ENCODE results near the gene LRP8. TPM values are rescaled to one million over a fixed set of nuclear protein-coding genes. Genes with fewer than 3 reads are reported as not detected.
"Not testable (repeated sequence)": the region's sequence is repeated elsewhere in the genome, so short reads cannot be mapped to it uniquely, and the experiment has no call there.

The LRP8 gene
- total RNA-seq, 1 donor from 2014 or later = 4.4 TPM

DNA sequence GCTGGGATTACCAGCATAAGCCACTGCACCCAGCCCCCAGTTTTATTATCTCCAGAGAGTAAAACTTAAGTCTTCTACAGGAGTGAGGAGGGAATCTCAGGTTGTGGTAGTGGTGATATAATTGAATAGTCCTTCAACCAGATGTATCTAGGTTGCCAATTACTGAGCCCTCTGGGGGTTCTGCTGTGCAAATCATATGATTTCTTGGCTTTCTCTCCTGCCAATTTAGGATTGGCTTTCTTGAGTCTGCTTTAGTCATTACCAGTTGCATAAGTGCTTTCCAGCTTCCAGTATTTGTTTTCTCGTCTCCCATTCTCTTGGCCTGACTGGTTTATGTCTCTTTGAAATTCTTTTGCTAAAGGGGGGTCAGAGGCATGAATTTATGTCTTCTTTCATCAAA lies 120.1 kb downstream of the LRP8 start:
- H3K4me1 Mint-ChIP-seq (ENCODE audit: unreplicated experiment) = no peaks in the 10 kb centered on the region
- no peak overlapping the region for H3K27ac Mint-ChIP-seq (ENCODE audit: unreplicated experiment)
- no peaks in the 10 kb centered on the region for H3K9me3 Mint-ChIP-seq (ENCODE audit: unreplicated experiment)
- H3K4me3 Mint-ChIP-seq (ENCODE audit: unreplicated experiment) = no peak overlapping the region
- no peak for TF ChIP-seq CTCF (IDR thresholded peaks at IDR 0.05)
- peaks cover 72% of the 10 kb centered on the region for H3K36me3 Mint-ChIP-seq (ENCODE audit: unreplicated experiment)
- no peak for DNase-seq (ENCODE audit: extremely low spot score, unreplicated experiment)
- H3K27me3 Mint-ChIP-seq (ENCODE audit: unreplicated experiment) = no peaks in the 10 kb centered on the region

GRCh38 chr1:53206735-53207379 lies 121.0 kb downstream of the LRP8 start:
- no peak overlapping the region for H3K27ac Mint-ChIP-seq (ENCODE audit: unreplicated experiment)

DNA sequence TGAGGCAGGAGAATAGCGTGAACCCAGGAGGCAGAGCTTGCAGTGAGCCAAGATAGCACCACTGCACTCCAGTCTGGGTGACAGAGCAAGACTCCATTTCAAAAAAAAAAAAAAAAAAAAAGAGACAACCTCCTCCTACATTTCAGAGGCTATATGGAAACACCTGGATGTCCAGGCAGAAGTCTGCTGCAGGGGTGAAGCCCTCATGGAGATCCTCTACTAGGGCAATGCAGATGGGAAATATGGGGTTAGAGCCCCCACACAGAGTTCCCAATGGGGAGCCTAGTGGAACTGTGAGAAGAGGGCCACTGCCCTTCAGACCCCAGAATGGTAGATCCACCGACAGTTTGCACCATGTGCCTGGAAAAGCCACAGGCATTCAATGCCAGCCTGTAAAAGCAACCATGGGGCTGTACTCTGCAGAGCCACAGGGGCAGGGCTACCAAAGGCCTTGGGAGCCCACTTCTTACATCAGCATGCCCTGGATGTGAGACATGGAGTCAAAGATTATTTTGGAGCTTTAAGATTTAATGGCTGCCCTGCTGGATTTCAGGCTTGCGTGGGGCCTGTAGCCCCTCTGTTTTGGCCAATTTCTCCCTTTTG lies 121.7 kb downstream of the LRP8 start:
- DNase-seq (ENCODE audit: extremely low spot score, unreplicated experiment); H3K27ac Mint-ChIP-seq (ENCODE audit: unreplicated experiment); H3K4me3 Mint-ChIP-seq (ENCODE audit: unreplicated experiment); H3K27me3 Mint-ChIP-seq (ENCODE audit: unreplicated experiment); H3K9me3 Mint-ChIP-seq (ENCODE audit: unreplicated experiment); H3K4me1 Mint-ChIP-seq (ENCODE audit: unreplicated experiment): not testable (repeated sequence)
- peaks cover 74% of the 10 kb centered on the region for H3K36me3 Mint-ChIP-seq (ENCODE audit: unreplicated experiment)

More at GRCh38 chr1:53206735-53207379, 121.0 kb downstream of the LRP8 start:
- no peak overlapping the region for H3K4me3 Mint-ChIP-seq (ENCODE audit: unreplicated experiment)
- no peaks in the 10 kb centered on the region for H3K4me1 Mint-ChIP-seq (ENCODE audit: unreplicated experiment)
- no peaks in the 10 kb centered on the region for H3K9me3 Mint-ChIP-seq (ENCODE audit: unreplicated experiment)
- peaks cover 74% of the 10 kb centered on the region for H3K36me3 Mint-ChIP-seq (ENCODE audit: unreplicated experiment)
- no peak for TF ChIP-seq CTCF (IDR thresholded peaks at IDR 0.05)
- H3K27me3 Mint-ChIP-seq (ENCODE audit: unreplicated experiment) = no peaks in the 10 kb centered on the region
- no peak for DNase-seq (ENCODE audit: extremely low spot score, unreplicated experiment)

DNA sequence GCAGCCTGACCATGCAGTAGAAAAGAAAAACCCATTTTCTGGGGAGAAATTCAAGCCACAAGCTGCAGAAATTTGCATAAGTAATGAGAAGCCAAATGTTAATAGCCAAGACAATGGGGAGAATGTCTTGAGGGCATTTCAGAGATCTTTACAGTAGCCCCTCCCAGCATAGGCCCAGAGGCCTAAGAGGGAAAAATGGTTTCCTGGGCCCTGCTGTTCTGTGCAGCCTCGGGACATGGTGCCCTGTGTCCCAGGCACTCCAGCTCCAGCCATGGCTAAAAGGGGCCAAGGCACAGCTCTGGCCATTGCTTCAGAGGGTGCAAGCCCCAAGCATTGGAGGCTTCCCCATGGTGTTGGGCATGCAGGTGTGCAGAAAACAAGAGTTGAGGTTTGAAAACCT lies 122.4 kb downstream of the LRP8 start:
- not testable (repeated sequence) for H3K27me3 Mint-ChIP-seq (ENCODE audit: unreplicated experiment); H3K4me1 Mint-ChIP-seq (ENCODE audit: unreplicated experiment); H3K4me3 Mint-ChIP-seq (ENCODE audit: unreplicated experiment); H3K9me3 Mint-ChIP-seq (ENCODE audit: unreplicated experiment); H3K27ac Mint-ChIP-seq (ENCODE audit: unreplicated experiment); DNase-seq (ENCODE audit: extremely low spot score, unreplicated experiment)
- H3K36me3 Mint-ChIP-seq (ENCODE audit: unreplicated experiment) = peaks cover 75% of the 10 kb centered on the region

GRCh38 chr1:53203466-53203865 lies 124.4 kb downstream of the LRP8 start:
- Mint-ChIP-seq H3K9me3 (ENCODE audit: unreplicated experiment) (no peaks in the 10 kb centered on the region), H3K4me1 (ENCODE audit: unreplicated experiment) (peaks cover under 1% of the 10 kb centered on the region), H3K27ac (ENCODE audit: unreplicated experiment) (no peak overlapping the region), H3K27me3 (ENCODE audit: unreplicated experiment) (no peaks in the 10 kb centered on the region), H3K4me3 (ENCODE audit: unreplicated experiment) (no peak overlapping the region), H3K36me3 (ENCODE audit: unreplicated experiment) (peaks cover 62% of the 10 kb centered on the region)
- no peak for DNase-seq (ENCODE audit: extremely low spot score, unreplicated experiment)
- TF ChIP-seq CTCF (IDR thresholded peaks at IDR 0.05) = no peak

GRCh38 chr1:53198241-53198651 lies 129.6 kb downstream of the LRP8 start:
- no peak for DNase-seq (ENCODE audit: extremely low spot score, unreplicated experiment)

More at GRCh38 chr1:53198241-53198651, 129.6 kb downstream of the LRP8 start:
- Mint-ChIP-seq H3K36me3 (ENCODE audit: unreplicated experiment) (peaks cover 21% of the 10 kb centered on the region), H3K4me3 (ENCODE audit: unreplicated experiment) (peak overlapping the region; percentile 95), H3K4me1 (ENCODE audit: unreplicated experiment) (peaks cover 24% of the 10 kb centered on the region), H3K27ac (ENCODE audit: unreplicated experiment) (peak overlapping the region; percentile 98), H3K9me3 (ENCODE audit: unreplicated experiment) (no peaks in the 10 kb centered on the region), H3K27me3 (ENCODE audit: unreplicated experiment) (no peaks in the 10 kb centered on the region)
- no peak for TF ChIP-seq CTCF (IDR thresholded peaks at IDR 0.05)

Data from osteocyte (in vitro differentiated cells).